SU-DHL-6 (cell line): ENCODE data around the gene USP11.

Experiments
- H2AFZ ChIP-seq: fragments of 200-600 bp; sonication (generic); 2 replicates; pipeline ENCODE4 v1.6.1; 2014; ENCODE audit warnings: low read depth, mild to moderate bottlenecking, moderate library complexity, mixed read lengths, antibody characterized with exemption, low read length; ENCODE audit not compliant: severe bottlenecking
- H3F3A ChIP-seq: fragments of 200-600 bp; shearing (Covaris generic); 2 replicates; pipeline ENCODE4 v1.6.0; 2016; ENCODE audit warnings: antibody characterized with exemption, mild to moderate bottlenecking; ENCODE audit not compliant: insufficient read depth
- H3K27ac ChIP-seq: fragments of 200-600 bp; sonication (generic); 2 replicates; pipeline ENCODE4 v1.5.1; 2016; ENCODE audit warnings: low read depth, mild to moderate bottlenecking, low read length, moderate library complexity, mixed read lengths
- H3K27me3 ChIP-seq: fragments of 200-600 bp; sonication (generic), shearing (Covaris generic); 2 replicates; pipeline ENCODE4 v1.6.0; 2014; ENCODE audit warnings: mild to moderate bottlenecking, low read length
- H3K36me3 ChIP-seq: fragments of 200-600 bp; sonication (generic); 2 replicates; pipeline ENCODE4 v1.6.1; 2014; ENCODE audit warnings: mild to moderate bottlenecking, low read length, mixed read lengths
- H3K4me2 ChIP-seq: fragments of 300-600, 200-600 bp; shearing (Covaris generic), sonication (generic); 2 replicates; pipeline ENCODE4 v1.6.0; 2014; ENCODE audit warnings: low read length, low read depth, mild to moderate bottlenecking; ENCODE audit not compliant: poor library complexity, severe bottlenecking
- H3K4me3 ChIP-seq: fragments of 200-600 bp; sonication (generic); 2 replicates; pipeline ENCODE4 v1.5.1; 2014; ENCODE audit warnings: antibody characterized with exemption, low read length, mild to moderate bottlenecking, mixed read lengths; ENCODE audit not compliant: insufficient read depth, poor library complexity, severe bottlenecking
- H3K79me2 ChIP-seq: fragments of 200-600 bp; sonication (generic); 2 replicates; pipeline ENCODE4 v1.6.1; 2014; ENCODE audit warnings: mild to moderate bottlenecking, low read length, moderate library complexity; ENCODE audit not compliant: insufficient read depth
- H3K9ac ChIP-seq: fragments of 200-600 bp; sonication (generic); 2 replicates; pipeline ENCODE4 v1.7.0; 2014; ENCODE audit warnings: mild to moderate bottlenecking, low read length
- H3K9me2 ChIP-seq: fragments of 200-600 bp; sonication (generic); replicated peaks from 2 replicates; pipeline ENCODE4 v1.6.1; 2014; ENCODE audit warnings: low read length; ENCODE audit not compliant: insufficient read depth
- H3K9me3 ChIP-seq: fragments of 200-600 bp; sonication (generic); 2 replicates; pipeline ENCODE4 v1.6.1; 2014; ENCODE audit warnings: low read length, mixed read lengths; ENCODE audit not compliant: insufficient read depth
- H4K20me1 ChIP-seq: fragments of 200-600 bp; sonication (generic); 2 replicates; pipeline ENCODE4 v1.6.1; 2014; ENCODE audit warnings: low read depth, mild to moderate bottlenecking, antibody characterized with exemption, low read length, moderate library complexity, mixed read lengths
- EZH2phosphoT487 ChIP-seq: fragments of 200-600 bp; sonication (generic), shearing (Covaris generic); conservative IDR thresholded peaks from 2 replicates; pipeline ENCODE4 v1.6.1; 2018; ENCODE audit warnings: mild to moderate bottlenecking, antibody characterized with exemption, low read length, moderate library complexity, mixed read lengths
- TF ChIP-seq, protein P1 (sequence below): fragments of 200-600 bp; sonication (generic); IDR thresholded peaks from one replicate; pipeline ENCODE4 v1.5.1; 2017; ENCODE audit warnings: antibody characterized with exemption, mild to moderate bottlenecking, low read length, moderate library complexity; ENCODE audit not compliant: insufficient read depth, poor library complexity, severe bottlenecking

USP11 gene

GRCh38 chrX:47296766-47297365 is 64.1 kb downstream of the USP11 start:
- Histone ChIP-seq H3K27me3 (no peaks in the 10 kb centered on the region), H3K9me2 (no peaks in the 10 kb centered on the region), H3K9ac (no peak overlapping the region), H3K9me3 (no peaks in the 10 kb centered on the region), H3K4me3 (no peak overlapping the region), H3K27ac (no peak overlapping the region), H3K79me2 (no peaks in the 10 kb centered on the region), H2AFZ (no peak overlapping the region), H3K36me3 (no peaks in the 10 kb centered on the region), H3F3A (no peaks in the 10 kb centered on the region), H4K20me1 (no peaks in the 10 kb centered on the region), H3K4me2 (no peak overlapping the region)
- TF ChIP-seq, protein P1, sequence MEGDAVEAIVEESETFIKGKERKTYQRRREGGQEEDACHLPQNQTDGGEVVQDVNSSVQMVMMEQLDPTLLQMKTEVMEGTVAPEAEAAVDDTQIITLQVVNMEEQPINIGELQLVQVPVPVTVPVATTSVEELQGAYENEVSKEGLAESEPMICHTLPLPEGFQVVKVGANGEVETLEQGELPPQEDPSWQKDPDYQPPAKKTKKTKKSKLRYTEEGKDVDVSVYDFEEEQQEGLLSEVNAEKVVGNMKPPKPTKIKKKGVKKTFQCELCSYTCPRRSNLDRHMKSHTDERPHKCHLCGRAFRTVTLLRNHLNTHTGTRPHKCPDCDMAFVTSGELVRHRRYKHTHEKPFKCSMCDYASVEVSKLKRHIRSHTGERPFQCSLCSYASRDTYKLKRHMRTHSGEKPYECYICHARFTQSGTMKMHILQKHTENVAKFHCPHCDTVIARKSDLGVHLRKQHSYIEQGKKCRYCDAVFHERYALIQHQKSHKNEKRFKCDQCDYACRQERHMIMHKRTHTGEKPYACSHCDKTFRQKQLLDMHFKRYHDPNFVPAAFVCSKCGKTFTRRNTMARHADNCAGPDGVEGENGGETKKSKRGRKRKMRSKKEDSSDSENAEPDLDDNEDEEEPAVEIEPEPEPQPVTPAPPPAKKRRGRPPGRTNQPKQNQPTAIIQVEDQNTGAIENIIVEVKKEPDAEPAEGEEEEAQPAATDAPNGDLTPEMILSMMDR = no peak
- no peak for TF ChIP-seq EZH2phosphoT487

GRCh38 chrX:47297874-47298273 is 65.1 kb downstream of the USP11 start:
- Histone ChIP-seq H3F3A (no peaks in the 10 kb centered on the region), H3K79me2 (no peaks in the 10 kb centered on the region), H3K9me2 (no peaks in the 10 kb centered on the region), H3K27ac (no peak overlapping the region), H3K9me3 (no peaks in the 10 kb centered on the region), H3K27me3 (no peaks in the 10 kb centered on the region), H4K20me1 (no peaks in the 10 kb centered on the region), H2AFZ (no peak overlapping the region), H3K4me3 (no peak overlapping the region), H3K4me2 (no peak overlapping the region), H3K9ac (no peak overlapping the region), H3K36me3 (no peaks in the 10 kb centered on the region)
- TF ChIP-seq EZH2phosphoT487 = no peak
- TF ChIP-seq, protein P1 = no peak
